K562 (cell line): Measurements from ENCODE around the gene ZNF541. TPM values are rescaled to one million over a fixed set of nuclear protein-coding genes. Genes with fewer than 3 reads are reported as not detected.

ENCODE experiments used
- ATAC-seq: fragments of 200-7000 bp; cut with Tn5 transposase; 3 replicates; pipeline ENCODE4 v1.9.1; 2020; ENCODE audit warnings: moderate library complexity
- BruUV-seq: library from RNA; stranded (reverse); fragments of 400-500 nt; replicated peaks from 2 replicates; lab custom pipeline; 2021; lab: Mats Ljungman, UMichigan
- CTCF ChIA-PET: fragments of 300-600 bp; formaldehyde crosslinking; extraction: SDS; loops from one replicate; lab custom pipeline; 2021; ENCODE audit warnings: low intra/inter-chr PET ratio; lab: Yijun Ruan, JAX
- POLR2A ChIA-PET: fragments of 300-600, 350-650 bp; sonication (Branson Sonifier 250); formaldehyde crosslinking; extraction: SDS; loops from one replicate; lab custom pipeline; 2021; ENCODE audit warnings: antibody characterized with exemption, inconsistent platforms; lab: Yijun Ruan, JAX
- DNase-seq, 4 experiments: peaks; one replicate each; pipeline versions ENCODE4 v3.0.0 to v3.0.0-alpha.2; 2011 to 2018; ENCODE audit warnings: low spot score in 3 of 4, mixed read lengths in 3 of 4; ENCODE audit errors: extremely low read depth in 1 of 4
- FAIRE-seq: peaks from 2 replicates; lab custom pipeline; 2011; peaks lifted over from hg19 to GRCh38; lab: Jason Lieb, UNC
- H2AFZ ChIP-seq: 2 replicates; pipeline ENCODE4 v1.6.0; 2011; ENCODE audit warnings: low read depth, low read length, control low read depth, inconsistent platforms
- H3K27ac ChIP-seq: fragments of 200-600 bp; 3 replicates; pipeline ENCODE4 v1.8.0; 2011; ENCODE audit warnings: low read depth, mild to moderate bottlenecking, control low read depth, inconsistent platforms, low read length, moderate library complexity, mixed read lengths; ENCODE audit errors: extremely low read depth
- H3K27me3 ChIP-seq, 2 experiments: fragments of 300-600 bp in 1 of 2; 2 replicates in 1 of 2; 3 replicates in 1 of 2; pipeline versions ENCODE4 v1.6.0 to v1.8.0; 2011; ENCODE audit warnings: inconsistent platforms in 2 of 2, low read length in 2 of 2, mild to moderate bottlenecking in 1 of 2, mixed read lengths in 1 of 2, moderate library complexity in 1 of 2; ENCODE audit not compliant: control insufficient read depth in 2 of 2, insufficient read depth in 2 of 2
- H3K36me3 ChIP-seq: fragments of 300-600 bp; 3 replicates; pipeline ENCODE4 v1.8.0; 2011; ENCODE audit warnings: mild to moderate bottlenecking, low read length, inconsistent platforms; ENCODE audit not compliant: control insufficient read depth, insufficient read depth
- H3K4me1 ChIP-seq, 2 experiments: fragments of 200-600 bp in 1 of 2; replicated peaks in 1 of 2; 2 replicates in 1 of 2; 3 replicates in 1 of 2; pipeline versions ENCODE4 v1.5.1 to v1.8.0; 2011; ENCODE audit warnings: inconsistent platforms in 2 of 2, low read length in 2 of 2, mild to moderate bottlenecking in 1 of 2, mixed read lengths in 1 of 2, moderate library complexity in 1 of 2; ENCODE audit not compliant: control insufficient read depth in 2 of 2, insufficient read depth in 2 of 2
- H3K4me2 ChIP-seq: 2 replicates; pipeline ENCODE4 v1.6.1; 2011; ENCODE audit warnings: low read length, control low read depth, inconsistent platforms, mixed read lengths; ENCODE audit not compliant: insufficient read depth
- H3K4me3 ChIP-seq: fragments of 200-600 bp; sonication (generic), shearing (Covaris generic); 2 replicates; pipeline ENCODE4 v1.5.1; 2016; ENCODE audit warnings: control low read depth, inconsistent platforms
- H3K79me2 ChIP-seq: fragments of 200-600 bp; 3 replicates; pipeline ENCODE4 v1.8.0; 2011; ENCODE audit warnings: low read length, inconsistent platforms; ENCODE audit not compliant: control insufficient read depth, insufficient read depth
- H3K9ac ChIP-seq, 2 experiments: 2 replicates each; pipeline versions ENCODE4 v1.6.0 to v1.6.1; 2011; ENCODE audit warnings: low read depth in 2 of 2, low read length in 2 of 2, control low read depth in 1 of 2, inconsistent platforms in 1 of 2, mild to moderate bottlenecking in 1 of 2, mixed read lengths in 1 of 2; ENCODE audit not compliant: insufficient read depth in 1 of 2
- H3K9me1 ChIP-seq: one replicate; pipeline ENCODE4 v1.6.0; 2011; ENCODE audit warnings: inconsistent platforms, mild to moderate bottlenecking, low read length, moderate library complexity; ENCODE audit not compliant: control insufficient read depth, insufficient read depth
- H3K9me3 ChIP-seq: replicated peaks from 2 replicates; pipeline ENCODE4 v1.5.1; 2011; ENCODE audit warnings: low read depth, low read length, inconsistent platforms; ENCODE audit not compliant: control insufficient read depth, insufficient read depth
- H4K20me1 ChIP-seq: replicated peaks from 2 replicates; pipeline ENCODE4 v1.6.1; 2011; ENCODE audit warnings: low read length, inconsistent platforms, mixed read lengths; ENCODE audit not compliant: control insufficient read depth, insufficient read depth
- ADNP ChIP-seq: fragments of 200-800 bp; sonication (Bioruptor generic); IDR thresholded peaks from 2 replicates; pipeline ENCODE4 v1.6.1; 2016; ENCODE audit warnings: missing genetic modification characterization, missing compliant biosample characterization
- CREB5 ChIP-seq: fragments of 250-450 bp; sonication (Bioruptor Pico); IDR thresholded peaks from 2 replicates; pipeline ENCODE4 v1.5.0; 2020; ENCODE audit warnings: mild to moderate bottlenecking
- DIDO1 ChIP-seq: fragments of 450-650 bp; IDR thresholded peaks from 2 replicates; pipeline ENCODE4 v1.6.1; 2016; ENCODE audit warnings: low read depth, missing biosample characterization, missing genetic modification characterization
- ETV1 ChIP-seq: fragments of 450-650 bp; conservative IDR thresholded peaks from 2 replicates; pipeline ENCODE4 v1.6.1; 2016; ENCODE audit warnings: missing genetic modification characterization, control low read depth, low read depth, missing compliant biosample characterization
- FOS ChIP-seq: IDR thresholded peaks from 3 replicates; pipeline ENCODE4 v1.6.1; 2011; ENCODE audit not compliant: insufficient read length; ENCODE audit errors: extremely low read depth
- GTF2E2 ChIP-seq: fragments of 200-800 bp; sonication (Bioruptor generic); IDR thresholded peaks from 2 replicates; pipeline ENCODE4 v1.6.1; 2016; ENCODE audit warnings: missing genetic modification characterization, missing compliant biosample characterization
- MCM2 ChIP-seq: fragments of 450-650 bp; IDR thresholded peaks from 2 replicates; pipeline ENCODE4 v1.6.1; 2017; ENCODE audit warnings: low read depth, mild to moderate bottlenecking
- MNT ChIP-seq, 2 experiments: fragments of 450-650 bp; conservative IDR thresholded peaks; 2 replicates each; pipeline ENCODE4 v1.6.1; 2017; ENCODE audit warnings: mild to moderate bottlenecking in 2 of 2, moderate library complexity in 2 of 2
- MTA1 ChIP-seq: fragments of 450-650 bp; IDR thresholded peaks from 2 replicates; pipeline ENCODE4 v1.6.1; 2017; ENCODE audit warnings: borderline replicate concordance
- NFXL1 ChIP-seq: fragments of 450-650 bp; formaldehyde crosslinking; IDR thresholded peaks from 2 replicates; pipeline ENCODE4 v1.4.0; 2021; ENCODE audit warnings: mild to moderate bottlenecking
- SMARCA5 ChIP-seq: fragments of 450-650 bp; IDR thresholded peaks from 2 replicates; pipeline ENCODE4 v1.6.1; 2016
- UBTF ChIP-seq, 2 experiments: IDR thresholded peaks; 2 replicates each; pipeline ENCODE4 v1.6.1; 2012; ENCODE audit warnings: improper control_type of control experiment in 2 of 2, low read depth in 2 of 2, low read length in 2 of 2, borderline replicate concordance in 1 of 2
- ZSCAN32 ChIP-seq: fragments of 450-650 bp; formaldehyde crosslinking; IDR thresholded peaks from 2 replicates; pipeline ENCODE4 v1.4.0; 2020; ENCODE audit warnings: mild to moderate bottlenecking, moderate library complexity
- WGBS: fragments of 100-300 bp; shearing (Covaris generic); methylation state at CpG from one replicate; pipeline ENCODE4 v1.1.6; 2016; ENCODE audit warnings: low coverage, mixed read lengths; ENCODE audit not compliant: insufficient coverage; ENCODE audit errors: missing lambda C conversion rate; 5-methylcytosine and 5-hydroxymethylcytosine counted together
- in situ Hi-C: fragments of 300-500 bp; cut with MboI; formaldehyde crosslinking; loops from 4 replicates; pipeline ENCODE4 v1.15.0; 2018; ENCODE audit warnings: inconsistent platforms, mixed read lengths
- intact Hi-C: fragments of 100-400 bp; cut with micrococcal nuclease; formaldehyde crosslinking; loops from 2 replicates; pipeline ENCODE4 v1.14.2; 2022
- polyA plus RNA-seq, 8 experiments: library from polyadenylated mRNA; depleted of rRNA in 4 of 8; stranded (reverse) in 5 of 8; unstranded in 3 of 8; fragments of >200 nt; fragmentation: Nextera tagmentation in 2 of 8; fragmentation: Illumina TruSeq in 1 of 8; extraction: Ambion mirVana in 2 of 8; extraction: Trizol in 1 of 8; gene quantifications; 2 replicates each; pipeline versions ENCODE4 v1.2.1 to v1.2.3, GENCODE V29; 2011 to 2014; ENCODE audit warnings: inconsistent platforms in 1 of 8, missing spikeins in 1 of 8
- total RNA-seq, 7 experiments: library from RNA; depleted of rRNA in 6 of 7; stranded (reverse); fragments of >200 nt in 6 of 7; fragmentation: Illumina TruSeq in 2 of 7; extraction: Trizol in 2 of 7; gene quantifications; 2 replicates each; pipeline versions ENCODE4 v1.2.1 to v1.2.3, GENCODE V29; 2011 to 2021; ENCODE audit warnings: low replicate concordance in 1 of 7

Gene ZNF541
- total and polyA plus RNA-seq, 9 of the 15 experiments (the other 6 are each of a cell fraction or from before 2014, with no cell fraction given): 0.04 to 0.11 (median 0.05) TPM; not detected in 1

- TF ChIP-seq DIDO1 (tag) (0 out of 2 replicates have a peak, but pooled peaks have one; percentile 19), ADNP (tag) (0 out of 2 replicates have a peak, but pooled peaks have one; percentile 27), GTF2E2 (tag) (0 out of 2 replicates have a peak, but pooled peaks have one; percentile 20), SMARCA5 (0 out of 2 replicates have a peak, but pooled peaks have one; percentile 81)
Observed at GRCh38 chr19:47599671-47600245, 26.8 kb upstream of the ZNF541 start (continued).

GRCh38 chr19:47598407-47599349, 25.7 kb upstream of the ZNF541 start:
- Histone ChIP-seq H3K4me1 (peaks cover 3 to 12% of the 10 kb centered on the region in 2 experiments; a peak in 4 of 5 replicates), H3K9me3 (no peaks in the 10 kb centered on the region), H3K79me2 (no peaks in the 10 kb centered on the region), H3K27me3 (peaks cover 0 to 4% of the 10 kb centered on the region in 2 experiments; a peak in 1 of 5 replicates), H3K9me1 (no peaks in the 10 kb centered on the region), H3K36me3 (no peaks in the 10 kb centered on the region), H3K4me3 (no peak overlapping the region), H3K4me2 (no peak overlapping the region; the same call in 1 of the 2 replicates), H4K20me1 (no peaks in the 10 kb centered on the region), H2AFZ (peak overlapping the region; percentile 35; the same call in 1 of the 2 replicates), H3K9ac (no peak overlapping the region), H3K27ac (no peak overlapping the region)
- in situ Hi-C loops: no loop called here
- ChIA-PET POLR2A (interaction anchor here (0.6 to 1.6 kb wide), 5 partner anchors 10 to 83 kb away, joined by 3 to 6 read pairs (median 3); no protein-coding TSS in a partner anchor), CTCF (no interaction called here)
- DNase-seq: peak in 1 of 4 experiments; percentile 17
- intact Hi-C loops: no loop called here
- no peak for ATAC-seq
- FAIRE-seq: no peak
- 39% methylated on average over 20 of the region's 21 CpGs for WGBS
- no TSS peak for BruUV-seq
- TF ChIP-seq MNT (conservative IDR thresholded peaks at IDR 0.05): no peak
- no peak for TF ChIP-seq ZSCAN32 (CRISPR knock-in tag)
- no peak for TF ChIP-seq CREB5 (CRISPR knock-in tag)
- TF ChIP-seq UBTF (IDR thresholded peaks at IDR 0.05; ENCODE audit: borderline replicate concordance in 1 of 2, low read depth in 2 of 2, low read length in 2 of 2): no peak
- no peak for TF ChIP-seq MTA1
- TF ChIP-seq FOS: no peak
- no peak for TF ChIP-seq MCM2
- no peak for TF ChIP-seq NFXL1 (CRISPR knock-in tag)
- no peak for TF ChIP-seq ETV1 (tag)
